Cardiac muscle cell (in vitro differentiated cells and primary cell): Measurements from ENCODE around the gene TEX29. TPM values are rescaled to one million over a fixed set of nuclear protein-coding genes. Genes with fewer than 3 reads are reported as not detected.

Experiments
- DNase-seq, 2 donors: peaks; one replicate each; pipeline versions ENCODE4 v3.0.0 to v3.0.0-alpha.2; 2010 to 2017; ENCODE audit warnings: low read depth in 1 of 2, low spot score in 1 of 2
- H3K27ac ChIP-seq: fragments of 200-600 bp; sonication (generic); 2 replicates; pipeline ENCODE4 v1.5.1; 2016
- H3K27me3 ChIP-seq: fragments of 200-600 bp; sonication (generic); 2 replicates; pipeline ENCODE4 v1.6.0; 2016; ENCODE audit warnings: control low read depth
- H3K36me3 ChIP-seq: fragments of 200-600 bp; sonication (generic); 2 replicates; pipeline ENCODE4 v1.5.1; 2016; ENCODE audit warnings: control low read depth
- H3K4me1 ChIP-seq: fragments of 200-600 bp; sonication (generic); 2 replicates; pipeline ENCODE4 v1.8.1; 2017; ENCODE audit warnings: low read depth, mild to moderate bottlenecking, mixed run types
- H3K4me3 ChIP-seq: fragments of 200-600 bp; sonication (generic); 2 replicates; pipeline ENCODE4 v1.5.1; 2016; ENCODE audit warnings: mild to moderate bottlenecking
- H3K9me3 ChIP-seq: fragments of 200-600 bp; sonication (generic); 2 replicates; pipeline ENCODE4 v1.5.1; 2017; ENCODE audit warnings: low read depth, mild to moderate bottlenecking, control low read depth
- CTCF ChIP-seq: IDR thresholded peaks from 2 replicates; pipeline ENCODE4 v1.5.1; 2012; ENCODE audit warnings: low read depth, mild to moderate bottlenecking, low read length
- polyA plus RNA-seq: library from polyadenylated mRNA; unstranded; fragments of >200 nt; fragmentation: Nextera tagmentation; extraction: Ambion mirVana; gene quantifications from 2 replicates; pipeline ENCODE4 v1.2.1, GENCODE V29; 2016
- total RNA-seq: library from RNA; depleted of rRNA; stranded (reverse); fragments of >200 nt; gene quantifications from 2 replicates; pipeline ENCODE4 v1.2.3, GENCODE V29; 2016

Gene TEX29
- total and polyA plus RNA-seq, 2 experiments from 2014 or later = not detected

DNA sequence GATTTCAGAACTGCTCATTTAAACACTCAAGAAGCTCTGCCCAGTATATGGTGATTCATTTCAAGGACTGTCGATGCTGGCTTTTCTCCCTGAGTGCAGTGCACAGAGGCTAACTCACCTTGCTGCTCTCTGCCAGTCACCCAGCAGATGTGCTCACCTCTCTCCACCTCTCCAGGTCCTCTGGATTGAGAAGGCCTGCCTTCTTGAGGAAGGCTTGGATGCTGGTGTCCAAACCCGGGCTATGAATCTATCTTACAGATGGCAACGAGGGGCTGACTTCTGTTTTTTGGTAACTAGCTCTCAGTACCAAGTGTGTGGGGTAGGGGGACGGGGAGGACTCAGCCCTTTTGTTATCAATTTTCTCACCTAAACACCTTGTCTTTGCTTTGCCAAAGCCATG is 47.6 kb downstream of the TEX29 start:
- Histone ChIP-seq H3K27me3 (no peaks in the 10 kb centered on the region), H3K9me3 (no peaks in the 10 kb centered on the region), H3K4me3 (no peak overlapping the region), H3K4me1 (no peaks in the 10 kb centered on the region), H3K27ac (no peak overlapping the region), H3K36me3 (no peaks in the 10 kb centered on the region)
- TF ChIP-seq CTCF = no peak
- DNase-seq = no peak

GRCh38 chr13:111370147-111370546 is 49.7 kb downstream of the TEX29 start:
- Histone ChIP-seq H3K4me1 (no peaks in the 10 kb centered on the region), H3K9me3 (no peaks in the 10 kb centered on the region), H3K36me3 (no peaks in the 10 kb centered on the region), H3K27me3 (no peaks in the 10 kb centered on the region), H3K4me3 (no peak overlapping the region), H3K27ac (no peak overlapping the region)
- TF ChIP-seq CTCF = no peak
- DNase-seq = no peak

GRCh38 chr13:111370570-111371535 is 50.4 kb downstream of the TEX29 start:
- TF ChIP-seq CTCF = no peak
- no peaks in the 10 kb centered on the region for H3K36me3 ChIP-seq
- H3K9me3 ChIP-seq = no peaks in the 10 kb centered on the region
- H3K27me3 ChIP-seq = no peaks in the 10 kb centered on the region
- H3K4me1 ChIP-seq = no peaks in the 10 kb centered on the region
- H3K4me3 ChIP-seq = no peak overlapping the region
- DNase-seq = peak in 1 of 2 donors; percentile 51
- no peak overlapping the region for H3K27ac ChIP-seq

GRCh38 chr13:111371720-111372119 is 51.3 kb downstream of the TEX29 start:
- no peaks in the 10 kb centered on the region for H3K4me1 ChIP-seq
- TF ChIP-seq CTCF = no peak
- no peak for DNase-seq

DNA sequence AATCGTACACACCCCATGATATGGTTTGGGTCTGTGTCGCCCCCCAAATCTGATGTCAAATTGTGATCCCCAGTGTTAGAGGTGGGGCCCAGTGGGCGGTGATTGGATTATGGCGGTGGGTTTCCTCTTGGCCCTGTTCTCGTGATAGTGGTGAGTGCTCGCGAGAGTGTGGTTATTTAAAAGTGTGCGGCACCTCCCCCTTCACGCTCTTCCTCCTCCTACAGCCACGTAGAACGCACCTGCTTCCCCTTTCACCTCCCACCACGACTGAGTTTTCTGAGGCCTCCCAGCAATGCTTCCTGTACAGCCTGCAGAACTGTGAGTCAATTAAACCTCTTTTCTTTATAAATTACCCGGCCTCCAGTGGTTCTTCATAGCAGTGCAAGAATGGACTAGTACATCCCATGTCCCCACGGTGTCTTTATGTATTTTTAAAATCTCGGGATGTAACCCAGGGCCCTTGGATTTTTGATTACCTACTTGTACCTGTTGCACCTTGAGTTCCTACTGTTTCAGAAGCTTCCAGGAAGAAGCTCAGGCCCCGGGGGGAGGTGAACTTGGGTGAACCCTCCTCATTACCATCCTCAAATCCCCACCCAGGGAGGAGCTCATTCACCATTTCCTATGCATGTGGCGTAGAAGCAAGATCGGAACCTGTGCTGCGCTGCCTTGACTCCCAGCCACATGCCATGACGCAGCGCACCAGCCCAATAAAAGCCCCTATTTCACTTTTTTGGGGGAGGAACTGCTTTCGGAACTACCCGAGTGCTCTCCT is 52.4 kb downstream of the TEX29 start:
- TF ChIP-seq CTCF = no peak
- DNase-seq = no peak
- no peaks in the 10 kb centered on the region for H3K36me3 ChIP-seq
- H3K9me3 ChIP-seq = no peaks in the 10 kb centered on the region
- no peak overlapping the region for H3K4me3 ChIP-seq
- no peaks in the 10 kb centered on the region for H3K27me3 ChIP-seq
- no peaks in the 10 kb centered on the region for H3K4me1 ChIP-seq
- no peak overlapping the region for H3K27ac ChIP-seq

More at GRCh38 chr13:111371720-111372119, 51.3 kb downstream of the TEX29 start:
- Histone ChIP-seq H3K9me3 (no peaks in the 10 kb centered on the region), H3K27me3 (no peaks in the 10 kb centered on the region), H3K27ac (no peak overlapping the region), H3K36me3 (no peaks in the 10 kb centered on the region), H3K4me3 (no peak overlapping the region)
